KMS-11 (cell line): Measurements from ENCODE around the gene DEFB119.
"Not testable (repeated sequence)": the region's sequence is repeated elsewhere in the genome, so short reads cannot be mapped to it uniquely, and the experiment has no call there.

ENCODE experiments used
- H2AFZ ChIP-seq: fragments of 200-600 bp; sonication (generic); 2 replicates; pipeline ENCODE4 v1.6.1; 2016; ENCODE audit warnings: antibody characterized with exemption, mixed run types, low read depth
- H3K27ac ChIP-seq: fragments of 200-600 bp; sonication (generic); 2 replicates; pipeline ENCODE4 v1.6.1; 2016; ENCODE audit warnings: mild to moderate bottlenecking, mixed run types
- H3K27me3 ChIP-seq: fragments of 200-600 bp; sonication (generic); 2 replicates; pipeline ENCODE4 v1.6.1; 2017; ENCODE audit warnings: mild to moderate bottlenecking, low read depth, mixed run types, moderate library complexity; ENCODE audit not compliant: insufficient read depth
- H3K36me3 ChIP-seq: fragments of 200-600 bp; sonication (generic); 2 replicates; pipeline ENCODE4 v1.6.1; 2017; ENCODE audit warnings: mild to moderate bottlenecking, mixed run types; ENCODE audit not compliant: insufficient read depth
- H3K4me1 ChIP-seq: fragments of 200-600 bp; sonication (generic); 2 replicates; pipeline ENCODE4 v1.6.1; 2016; ENCODE audit warnings: mild to moderate bottlenecking, low read depth, mixed run types; ENCODE audit not compliant: poor library complexity, severe bottlenecking
- H3K4me2 ChIP-seq: fragments of 200-600 bp; sonication (generic); 2 replicates; pipeline ENCODE4 v1.7.0; 2016; ENCODE audit warnings: mild to moderate bottlenecking, mixed run types
- H3K4me3 ChIP-seq: fragments of 200-600 bp; sonication (generic); IDR thresholded peaks from 2 replicates; pipeline ENCODE4 v1.6.1; 2017; ENCODE audit warnings: low read depth, low read length, mixed read lengths; ENCODE audit not compliant: insufficient read depth
- H3K79me2 ChIP-seq: fragments of 200-600 bp; sonication (generic); 2 replicates; pipeline ENCODE4 v1.6.1; 2016; ENCODE audit warnings: low read depth, mixed run types; ENCODE audit not compliant: insufficient read depth
- H3K9ac ChIP-seq: fragments of 200-600 bp; sonication (generic); 2 replicates; pipeline ENCODE4 v1.6.1; 2016; ENCODE audit warnings: mild to moderate bottlenecking, mixed run types
- H4K20me1 ChIP-seq: fragments of 200-600 bp; sonication (generic); 2 replicates; pipeline ENCODE4 v1.6.1; 2016; ENCODE audit warnings: mild to moderate bottlenecking, mixed run types; ENCODE audit not compliant: insufficient read depth
- TF ChIP-seq, protein P1 (sequence below): fragments of 200-600 bp; sonication (generic); conservative IDR thresholded peaks from 2 replicates; pipeline ENCODE4 v1.6.1; 2017; ENCODE audit warnings: low read depth, mild to moderate bottlenecking, antibody characterized with exemption, low read length, moderate library complexity, mixed read lengths

DEFB119 gene, protein sequence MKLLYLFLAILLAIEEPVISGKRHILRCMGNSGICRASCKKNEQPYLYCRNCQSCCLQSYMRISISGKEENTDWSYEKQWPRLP

DNA sequence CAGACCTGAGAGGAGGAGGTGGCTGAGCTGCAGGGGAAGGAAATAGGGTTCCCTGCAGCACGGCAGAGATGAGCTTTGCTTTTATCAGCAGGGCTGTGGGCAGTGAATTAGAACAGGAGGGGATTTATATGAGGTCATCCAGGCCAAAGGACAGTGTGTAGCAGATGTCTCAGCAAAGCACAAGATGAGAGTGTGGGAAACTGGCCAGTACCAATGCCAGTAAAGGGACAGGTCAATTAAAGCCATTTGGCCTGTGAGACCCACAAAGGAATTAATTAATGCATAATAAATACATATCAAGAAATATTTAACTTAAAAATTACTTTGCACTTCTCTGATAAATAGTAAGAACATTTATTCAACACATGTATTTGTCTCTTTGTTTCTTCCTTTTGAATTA is at the start of gene DEFB119:
TSS of gene DEFB119 (minus strand) at position 101 of the 400 bp plus-strand sequence. CDS start 107 bp downstream, outside the sequence.
- no peaks in the 10 kb centered on the region for H3K4me1 ChIP-seq
- H3K4me2 ChIP-seq = no peak within 1 kb of the TSS
- H3K36me3 ChIP-seq = no peaks in the 10 kb centered on the region
- H3K27me3 ChIP-seq = no peaks in the 10 kb centered on the region
- no peaks in the 10 kb centered on the region for H3K79me2 ChIP-seq
- H3K27ac ChIP-seq = no peak within 1 kb of the TSS
- no peak within 1 kb of the TSS for H3K4me3 ChIP-seq
- no peak within 1 kb of the TSS for H2AFZ ChIP-seq
- TF ChIP-seq, protein P1, sequence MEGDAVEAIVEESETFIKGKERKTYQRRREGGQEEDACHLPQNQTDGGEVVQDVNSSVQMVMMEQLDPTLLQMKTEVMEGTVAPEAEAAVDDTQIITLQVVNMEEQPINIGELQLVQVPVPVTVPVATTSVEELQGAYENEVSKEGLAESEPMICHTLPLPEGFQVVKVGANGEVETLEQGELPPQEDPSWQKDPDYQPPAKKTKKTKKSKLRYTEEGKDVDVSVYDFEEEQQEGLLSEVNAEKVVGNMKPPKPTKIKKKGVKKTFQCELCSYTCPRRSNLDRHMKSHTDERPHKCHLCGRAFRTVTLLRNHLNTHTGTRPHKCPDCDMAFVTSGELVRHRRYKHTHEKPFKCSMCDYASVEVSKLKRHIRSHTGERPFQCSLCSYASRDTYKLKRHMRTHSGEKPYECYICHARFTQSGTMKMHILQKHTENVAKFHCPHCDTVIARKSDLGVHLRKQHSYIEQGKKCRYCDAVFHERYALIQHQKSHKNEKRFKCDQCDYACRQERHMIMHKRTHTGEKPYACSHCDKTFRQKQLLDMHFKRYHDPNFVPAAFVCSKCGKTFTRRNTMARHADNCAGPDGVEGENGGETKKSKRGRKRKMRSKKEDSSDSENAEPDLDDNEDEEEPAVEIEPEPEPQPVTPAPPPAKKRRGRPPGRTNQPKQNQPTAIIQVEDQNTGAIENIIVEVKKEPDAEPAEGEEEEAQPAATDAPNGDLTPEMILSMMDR = no peak
- no peaks in the 10 kb centered on the region for H4K20me1 ChIP-seq
- H3K9ac ChIP-seq = no peak within 1 kb of the TSS

DNA sequence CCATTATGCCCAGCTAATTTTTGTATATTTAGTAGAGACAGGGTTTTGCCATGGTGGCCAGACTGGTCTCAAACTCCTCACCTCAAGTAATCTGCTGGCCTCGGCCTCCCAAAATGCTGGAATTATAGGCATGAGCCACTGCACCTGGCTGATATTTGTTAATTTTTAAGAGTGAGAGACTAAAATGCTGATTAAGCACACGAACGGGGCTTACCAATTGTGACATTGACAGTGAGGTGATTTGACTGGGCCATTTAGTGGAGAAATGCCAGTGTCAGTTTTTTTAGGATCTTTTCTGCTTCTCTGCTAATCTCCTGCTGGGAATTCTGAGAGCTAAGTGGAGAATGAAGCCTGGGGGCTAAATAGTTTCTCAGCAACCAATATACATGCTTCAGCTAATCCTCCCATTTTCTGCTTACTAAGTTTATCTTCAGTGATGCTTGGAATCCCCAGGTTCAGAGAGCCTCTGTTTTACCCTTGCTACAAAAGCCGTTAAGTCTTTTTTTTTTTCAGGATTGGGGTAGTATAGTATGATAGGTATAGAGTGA is 40.3 kb upstream of the DEFB119 start:
- Histone ChIP-seq H3K27ac (no peak overlapping the region), H3K36me3 (no peaks in the 10 kb centered on the region), H3K4me2 (no peak overlapping the region), H3K4me1 (no peaks in the 10 kb centered on the region), H3K9ac (no peak overlapping the region), H3K4me3 (no peak overlapping the region), H3K79me2 (no peaks in the 10 kb centered on the region), H2AFZ (no peak overlapping the region), H3K27me3 (no peaks in the 10 kb centered on the region), H4K20me1 (no peaks in the 10 kb centered on the region)
- TF ChIP-seq, protein P1 = no peak

DNA sequence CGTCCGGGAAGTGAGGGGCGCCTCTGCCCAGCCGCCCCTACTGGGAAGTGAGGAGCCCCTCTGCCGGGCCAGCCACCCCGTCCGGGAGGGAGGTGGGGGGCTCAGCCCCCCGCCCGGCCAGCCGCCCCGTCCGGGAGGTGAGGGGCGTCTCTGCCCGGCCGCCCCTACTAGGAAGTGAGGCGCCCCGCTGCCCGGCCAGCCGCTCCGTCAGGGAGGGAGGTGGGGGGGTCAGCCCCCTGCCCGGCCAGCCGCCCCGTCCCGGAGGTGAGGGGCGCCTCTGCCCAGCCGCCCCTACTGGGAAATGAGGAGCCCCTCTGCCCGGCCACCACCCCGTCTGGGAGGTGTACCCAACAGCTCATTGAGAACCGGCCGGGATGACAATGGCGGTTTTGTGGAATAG is 37.2 kb upstream of the DEFB119 start:
- H3K9ac ChIP-seq, H3K4me2 ChIP-seq, H3K36me3 ChIP-seq, H4K20me1 ChIP-seq, H3K27ac ChIP-seq, H3K4me1 ChIP-seq, H3K27me3 ChIP-seq, H3K4me3 ChIP-seq, H2AFZ ChIP-seq, H3K79me2 ChIP-seq: not testable (repeated sequence)

DNA sequence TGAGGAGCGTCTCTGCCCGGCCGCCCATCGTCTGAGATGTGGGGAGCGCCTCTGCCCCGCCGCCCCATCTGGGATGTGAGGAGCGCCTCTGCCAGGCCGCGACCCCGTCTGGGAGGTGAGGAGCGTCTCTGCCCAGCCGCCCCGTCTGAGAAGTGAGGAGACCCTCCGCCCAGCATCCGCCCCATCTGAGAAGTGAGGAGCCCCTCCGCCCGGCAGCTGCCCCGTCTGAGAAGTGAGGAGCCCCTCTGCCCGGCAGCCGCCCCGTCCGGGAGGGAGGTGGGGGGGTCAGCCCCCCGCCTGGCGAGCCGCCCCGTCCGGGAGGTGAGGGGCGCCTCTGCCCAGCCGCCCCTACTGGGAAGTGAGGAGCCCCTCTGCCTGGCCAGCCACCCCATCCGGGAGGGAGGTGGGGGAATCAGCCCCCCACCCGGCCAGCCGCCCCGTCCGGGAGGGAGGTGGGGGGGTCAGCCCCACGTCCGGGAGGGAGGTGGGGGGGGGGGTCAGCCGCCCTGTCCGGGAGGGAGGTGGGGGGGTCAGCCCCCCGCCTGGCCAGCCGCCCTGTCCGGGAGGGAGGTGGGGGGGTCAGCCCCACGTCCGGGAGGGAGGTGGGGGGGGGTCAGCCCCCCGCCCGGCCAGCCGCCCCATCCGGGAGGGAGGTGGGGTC is 36.6 kb upstream of the DEFB119 start:
- H3K4me1 ChIP-seq = not testable (repeated sequence)

DNA sequence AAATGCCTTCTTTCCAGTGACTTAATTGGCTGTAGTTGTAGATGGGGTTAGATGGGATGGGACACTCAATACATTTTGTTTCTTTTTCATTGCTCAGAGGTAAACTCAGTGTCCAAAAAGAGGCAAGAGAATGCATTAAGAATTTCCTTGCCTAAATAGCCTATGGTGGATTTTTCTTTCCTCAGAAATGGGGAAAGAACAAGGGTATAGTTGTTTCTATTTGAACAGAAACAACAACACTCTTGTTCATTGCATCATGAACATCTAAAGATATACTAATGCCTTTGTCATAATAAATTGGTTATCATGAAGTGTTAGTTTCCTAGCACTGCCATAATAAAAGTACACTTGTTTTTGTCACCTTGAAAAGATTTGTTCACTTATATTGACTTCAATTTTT is 35.4 kb upstream of the DEFB119 start:
- Histone ChIP-seq H3K4me2 (no peak overlapping the region), H3K36me3 (no peaks in the 10 kb centered on the region), H3K27ac (no peak overlapping the region), H3K27me3 (no peaks in the 10 kb centered on the region), H3K9ac (no peak overlapping the region), H2AFZ (no peak overlapping the region), H3K4me1 (no peaks in the 10 kb centered on the region), H3K4me3 (no peak overlapping the region), H4K20me1 (no peaks in the 10 kb centered on the region), H3K79me2 (no peaks in the 10 kb centered on the region)
- TF ChIP-seq, protein P1 = no peak

More for the DNA sequence above, 36.6 kb upstream of the DEFB119 start:
- H3K9ac ChIP-seq, H4K20me1 ChIP-seq, H3K27me3 ChIP-seq, H3K79me2 ChIP-seq, H3K4me3 ChIP-seq, H3K4me2 ChIP-seq, H3K36me3 ChIP-seq, H3K27ac ChIP-seq, H2AFZ ChIP-seq: not testable (repeated sequence)
